ENCODE data around the gene AP2A2.
A peak's percentile ranks its signal among the peaks of the same experiment; 100 is the strongest.

AP2A2 gene

DNA sequence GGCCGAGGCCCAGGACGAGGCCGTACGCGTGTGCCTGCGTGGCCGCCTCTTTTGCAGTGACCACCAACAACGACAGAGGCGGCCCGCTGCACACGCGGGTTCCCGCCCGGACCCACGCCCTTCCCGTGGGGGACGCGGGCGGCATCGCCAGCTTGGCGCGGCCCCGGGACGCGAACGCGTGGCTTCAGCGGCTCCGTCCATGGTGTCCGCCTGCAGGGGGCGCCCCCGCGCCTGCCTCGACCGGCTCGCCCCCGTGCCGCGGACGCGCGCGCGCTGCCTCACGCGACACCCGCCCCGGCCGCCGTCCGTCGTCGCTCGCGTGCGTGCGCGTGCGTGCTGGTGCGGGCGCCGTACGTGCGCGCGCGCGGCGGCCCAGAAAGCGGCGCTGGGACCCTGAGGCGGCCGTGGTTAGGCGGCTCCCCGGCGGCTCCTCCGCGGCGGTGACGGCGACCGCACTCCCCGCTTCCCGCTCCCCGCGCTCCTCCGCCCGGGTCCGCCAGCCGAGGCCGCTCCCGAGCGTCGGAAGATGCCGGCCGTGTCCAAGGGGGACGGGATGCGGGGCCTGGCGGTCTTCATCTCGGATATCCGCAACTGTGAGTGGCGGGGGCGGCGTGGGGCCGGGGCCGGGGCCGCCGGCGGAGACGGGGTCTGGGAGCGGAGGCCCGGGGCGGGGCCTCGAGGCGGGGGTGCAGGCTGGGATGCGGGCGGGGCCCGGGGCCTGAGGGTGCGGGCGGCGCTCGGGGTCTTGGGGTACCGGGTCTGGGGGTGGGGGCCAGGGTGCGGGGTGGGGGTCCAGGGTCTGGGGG, at the start of gene AP2A2:
Gene AP2A2 (plus strand): TSS at position 375 of the 806 bp plus-strand sequence. CDS start 152 bp downstream, at position 527.
- peak within 1 kb of the TSS; percentile 64 for H3K4me3 ChIP-seq (ENCODE audit: low read depth, low read length)
- H3K9me3 ChIP-seq (ENCODE audit: control insufficient read depth, insufficient read depth, low read length) = no peaks in the 10 kb centered on the region
- H3K9ac ChIP-seq (ENCODE audit: low read depth, low read length) = peak within 1 kb of the TSS; percentile 48
- H3K27me3 ChIP-seq (ENCODE audit: control insufficient read depth, insufficient read depth, low read length) = no peaks in the 10 kb centered on the region
- H3K4me1 ChIP-seq (ENCODE audit: control insufficient read depth, insufficient read depth, low read length) = peaks cover 1% of the 10 kb centered on the region
- H3K36me3 ChIP-seq (ENCODE audit: control insufficient read depth, insufficient read depth, low read length) = no peaks in the 10 kb centered on the region

DNA sequence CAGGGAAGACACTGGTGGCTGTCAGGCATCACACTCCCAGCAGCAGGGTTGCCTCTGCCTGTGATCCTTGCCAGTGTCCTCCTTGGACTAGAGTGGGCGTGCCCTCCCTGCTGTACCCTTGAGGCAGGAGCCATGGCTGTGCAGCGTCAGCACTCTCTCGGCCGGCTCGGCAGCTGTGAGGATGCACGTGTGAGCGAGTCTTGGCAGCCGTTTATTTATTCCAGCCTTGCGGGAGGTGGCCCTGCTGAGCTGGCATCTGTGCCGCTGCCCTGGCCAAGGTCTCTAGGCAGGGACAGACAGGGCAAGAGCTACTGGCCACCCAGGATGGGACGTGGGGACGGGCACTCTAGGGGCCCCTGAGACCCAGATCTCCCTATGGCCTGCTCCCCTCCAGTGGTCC, 49.1 kb upstream of the AP2A2 start:
- Histone ChIP-seq H3K4me1 (ENCODE audit: control insufficient read depth, insufficient read depth, low read length) (no peaks in the 10 kb centered on the region), H3K9me3 (ENCODE audit: control insufficient read depth, insufficient read depth, low read length) (no peaks in the 10 kb centered on the region), H3K36me3 (ENCODE audit: control insufficient read depth, insufficient read depth, low read length) (peaks cover 37% of the 10 kb centered on the region), H3K27me3 (ENCODE audit: control insufficient read depth, insufficient read depth, low read length) (no peaks in the 10 kb centered on the region), H3K4me3 (ENCODE audit: low read depth, low read length) (no peak overlapping the region), H3K9ac (ENCODE audit: low read depth, low read length) (no peak overlapping the region)

DNA sequence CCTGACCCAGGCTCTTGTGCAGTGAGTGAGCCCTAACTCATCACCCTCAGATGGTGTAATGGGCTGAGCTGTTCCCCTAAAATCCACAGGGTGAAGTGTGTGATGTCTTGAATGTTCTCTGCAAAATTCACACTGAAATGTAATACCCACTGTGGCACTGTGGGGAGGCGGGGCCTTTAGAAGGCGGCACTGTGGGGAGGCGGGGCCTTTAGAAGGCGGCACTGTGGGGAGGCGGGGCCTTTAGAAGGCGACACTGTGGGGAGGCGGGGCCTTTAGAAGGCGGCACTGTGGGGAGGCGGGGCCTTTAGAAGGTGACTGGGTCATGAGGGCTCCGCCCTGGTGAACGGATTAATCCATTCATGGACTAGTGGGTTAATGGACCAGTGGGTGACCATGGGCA, 48.1 kb upstream of the AP2A2 start:
- no peaks in the 10 kb centered on the region for H3K27me3 ChIP-seq (ENCODE audit: control insufficient read depth, insufficient read depth, low read length)
- H3K36me3 ChIP-seq (ENCODE audit: control insufficient read depth, insufficient read depth, low read length) = peaks cover 34% of the 10 kb centered on the region
- H3K9ac ChIP-seq (ENCODE audit: low read depth, low read length) = no peak overlapping the region
- H3K4me3 ChIP-seq (ENCODE audit: low read depth, low read length) = no peak overlapping the region
- H3K4me1 ChIP-seq (ENCODE audit: control insufficient read depth, insufficient read depth, low read length) = no peaks in the 10 kb centered on the region
- H3K9me3 ChIP-seq (ENCODE audit: control insufficient read depth, insufficient read depth, low read length) = no peaks in the 10 kb centered on the region

GRCh38 chr11:880447-880846, 45.2 kb upstream of the AP2A2 start:
- H3K9ac ChIP-seq (ENCODE audit: low read depth, low read length) = no peak overlapping the region
- H3K4me1 ChIP-seq (ENCODE audit: control insufficient read depth, insufficient read depth, low read length) = no peaks in the 10 kb centered on the region
- H3K9me3 ChIP-seq (ENCODE audit: control insufficient read depth, insufficient read depth, low read length) = no peaks in the 10 kb centered on the region
- peaks cover 38% of the 10 kb centered on the region for H3K36me3 ChIP-seq (ENCODE audit: control insufficient read depth, insufficient read depth, low read length)
- H3K4me3 ChIP-seq (ENCODE audit: low read depth, low read length) = no peak overlapping the region
- H3K27me3 ChIP-seq (ENCODE audit: control insufficient read depth, insufficient read depth, low read length) = no peaks in the 10 kb centered on the region

GRCh38 chr11:882596-882995, 43.1 kb upstream of the AP2A2 start:
- H3K27me3 ChIP-seq (ENCODE audit: control insufficient read depth, insufficient read depth, low read length) = no peaks in the 10 kb centered on the region
- no peak overlapping the region for H3K9ac ChIP-seq (ENCODE audit: low read depth, low read length)
- no peaks in the 10 kb centered on the region for H3K4me1 ChIP-seq (ENCODE audit: control insufficient read depth, insufficient read depth, low read length)
- no peak overlapping the region for H3K4me3 ChIP-seq (ENCODE audit: low read depth, low read length)
- peaks cover 43% of the 10 kb centered on the region for H3K36me3 ChIP-seq (ENCODE audit: control insufficient read depth, insufficient read depth, low read length)
- H3K9me3 ChIP-seq (ENCODE audit: control insufficient read depth, insufficient read depth, low read length) = no peaks in the 10 kb centered on the region

- no peaks in the 10 kb centered on the region for H3K27me3 ChIP-seq (ENCODE audit: control insufficient read depth, insufficient read depth, low read length)
- H3K9me3 ChIP-seq (ENCODE audit: control insufficient read depth, insufficient read depth, low read length) = no peaks in the 10 kb centered on the region
- H3K9ac ChIP-seq (ENCODE audit: low read depth, low read length) = no peak overlapping the region
- H3K4me1 ChIP-seq (ENCODE audit: control insufficient read depth, insufficient read depth, low read length) = no peaks in the 10 kb centered on the region
- peaks cover 50% of the 10 kb centered on the region for H3K36me3 ChIP-seq (ENCODE audit: control insufficient read depth, insufficient read depth, low read length)
- no peak overlapping the region for H3K4me3 ChIP-seq (ENCODE audit: low read depth, low read length)
Observed at GRCh38 chr11:883527-883926, 42.1 kb upstream of the AP2A2 start.

- no peak overlapping the region for H3K4me3 ChIP-seq (ENCODE audit: low read depth, low read length)
- no peaks in the 10 kb centered on the region for H3K9me3 ChIP-seq (ENCODE audit: control insufficient read depth, insufficient read depth, low read length)
- no peaks in the 10 kb centered on the region for H3K27me3 ChIP-seq (ENCODE audit: control insufficient read depth, insufficient read depth, low read length)
- H3K4me1 ChIP-seq (ENCODE audit: control insufficient read depth, insufficient read depth, low read length) = no peaks in the 10 kb centered on the region
- H3K36me3 ChIP-seq (ENCODE audit: control insufficient read depth, insufficient read depth, low read length) = peaks cover 53% of the 10 kb centered on the region
- no peak overlapping the region for H3K9ac ChIP-seq (ENCODE audit: low read depth, low read length)
Observed at GRCh38 chr11:884578-885070, 41.0 kb upstream of the AP2A2 start.

DNA sequence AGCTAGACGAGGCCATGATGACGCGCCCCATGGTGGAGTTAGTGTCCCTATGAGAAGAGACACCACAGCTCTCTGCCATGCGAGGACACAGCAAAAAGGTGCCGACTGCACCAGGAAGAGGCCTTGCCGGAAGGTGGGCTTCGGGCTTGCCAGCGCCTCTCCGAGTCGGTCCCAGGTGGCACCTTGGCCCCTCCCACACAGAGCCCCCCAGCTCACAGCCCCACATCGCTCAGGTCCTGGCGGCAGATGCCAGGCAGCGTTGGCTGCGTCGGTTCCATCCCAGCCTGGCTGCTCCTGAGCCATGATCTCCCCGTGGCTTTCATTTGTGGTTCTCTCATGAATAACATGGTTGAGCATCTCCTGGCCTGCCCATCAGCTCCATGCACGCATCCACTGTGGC, 39.1 kb upstream of the AP2A2 start:
- peaks cover 40% of the 10 kb centered on the region for H3K36me3 ChIP-seq (ENCODE audit: control insufficient read depth, insufficient read depth, low read length)
- H3K9ac ChIP-seq (ENCODE audit: low read depth, low read length) = no peak overlapping the region
- H3K9me3 ChIP-seq (ENCODE audit: control insufficient read depth, insufficient read depth, low read length) = no peaks in the 10 kb centered on the region
- no peaks in the 10 kb centered on the region for H3K4me1 ChIP-seq (ENCODE audit: control insufficient read depth, insufficient read depth, low read length)
- H3K4me3 ChIP-seq (ENCODE audit: low read depth, low read length) = no peak overlapping the region
- H3K27me3 ChIP-seq (ENCODE audit: control insufficient read depth, insufficient read depth, low read length) = no peaks in the 10 kb centered on the region

DNA sequence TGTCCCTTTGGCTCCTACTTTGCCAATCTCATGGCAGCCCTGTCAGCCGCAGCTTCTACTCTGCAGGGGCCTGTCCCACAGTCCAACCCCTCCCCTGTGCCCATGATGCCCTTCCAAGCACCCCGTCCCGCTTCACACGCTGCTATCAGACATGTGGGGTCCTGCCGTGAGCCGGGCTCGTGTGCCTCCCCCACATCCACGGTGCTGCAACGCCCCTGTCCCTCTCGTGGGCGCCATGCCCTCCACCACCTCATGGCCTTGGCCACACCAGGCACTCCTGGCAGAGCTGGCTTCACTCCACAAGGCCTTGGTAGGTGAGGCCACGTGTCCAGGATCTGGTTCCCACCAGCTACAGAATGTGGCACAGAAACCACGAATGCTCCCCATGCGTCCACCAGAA, 38.1 kb upstream of the AP2A2 start:
- Histone ChIP-seq H3K36me3 (ENCODE audit: control insufficient read depth, insufficient read depth, low read length) (peaks cover 40% of the 10 kb centered on the region), H3K9ac (ENCODE audit: low read depth, low read length) (no peak overlapping the region), H3K4me3 (ENCODE audit: low read depth, low read length) (no peak overlapping the region), H3K9me3 (ENCODE audit: control insufficient read depth, insufficient read depth, low read length) (no peaks in the 10 kb centered on the region), H3K27me3 (ENCODE audit: control insufficient read depth, insufficient read depth, low read length) (no peaks in the 10 kb centered on the region), H3K4me1 (ENCODE audit: control insufficient read depth, insufficient read depth, low read length) (no peaks in the 10 kb centered on the region)

- H3K4me3 ChIP-seq (ENCODE audit: low read depth, low read length) = no peak overlapping the region
- no peaks in the 10 kb centered on the region for H3K4me1 ChIP-seq (ENCODE audit: control insufficient read depth, insufficient read depth, low read length)
- no peaks in the 10 kb centered on the region for H3K27me3 ChIP-seq (ENCODE audit: control insufficient read depth, insufficient read depth, low read length)
- no peak overlapping the region for H3K9ac ChIP-seq (ENCODE audit: low read depth, low read length)
- H3K9me3 ChIP-seq (ENCODE audit: control insufficient read depth, insufficient read depth, low read length) = no peaks in the 10 kb centered on the region
- H3K36me3 ChIP-seq (ENCODE audit: control insufficient read depth, insufficient read depth, low read length) = peaks cover 30% of the 10 kb centered on the region
Observed at GRCh38 chr11:888310-889212, 37.1 kb upstream of the AP2A2 start.

GRCh38 chr11:889257-889656, 36.4 kb upstream of the AP2A2 start:
- Histone ChIP-seq H3K27me3 (ENCODE audit: control insufficient read depth, insufficient read depth, low read length) (no peaks in the 10 kb centered on the region), H3K9ac (ENCODE audit: low read depth, low read length) (no peak overlapping the region), H3K4me1 (ENCODE audit: control insufficient read depth, insufficient read depth, low read length) (no peaks in the 10 kb centered on the region), H3K36me3 (ENCODE audit: control insufficient read depth, insufficient read depth, low read length) (peaks cover 29% of the 10 kb centered on the region), H3K9me3 (ENCODE audit: control insufficient read depth, insufficient read depth, low read length) (no peaks in the 10 kb centered on the region), H3K4me3 (ENCODE audit: low read depth, low read length) (no peak overlapping the region)

Data from iPS-15b (cell line).